ENCODE measurements around the gene RAP1A.

The RAP1A gene

DNA sequence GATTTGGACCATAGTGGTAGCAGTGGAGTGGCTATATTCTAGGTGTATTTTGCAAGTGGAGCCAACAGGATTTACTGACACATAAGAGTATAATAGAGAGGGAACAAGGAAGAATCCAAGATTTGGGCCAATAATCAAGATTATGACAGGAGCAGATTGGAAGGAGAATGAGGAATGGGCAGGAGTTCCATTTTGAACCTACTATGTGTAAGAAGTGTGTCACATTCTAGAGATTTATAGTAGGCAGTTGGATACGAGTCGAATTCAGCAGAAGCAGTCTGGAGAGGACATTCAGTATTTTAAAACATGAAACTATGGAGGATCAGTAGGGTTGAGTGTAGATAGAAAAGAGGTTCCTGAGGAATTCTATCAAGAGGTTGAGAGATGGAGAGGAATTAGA is 97.9 kb downstream of the RAP1A start:
- DNase-seq (ENCODE audit: low read depth in 2 of 2), result no peak

DNA sequence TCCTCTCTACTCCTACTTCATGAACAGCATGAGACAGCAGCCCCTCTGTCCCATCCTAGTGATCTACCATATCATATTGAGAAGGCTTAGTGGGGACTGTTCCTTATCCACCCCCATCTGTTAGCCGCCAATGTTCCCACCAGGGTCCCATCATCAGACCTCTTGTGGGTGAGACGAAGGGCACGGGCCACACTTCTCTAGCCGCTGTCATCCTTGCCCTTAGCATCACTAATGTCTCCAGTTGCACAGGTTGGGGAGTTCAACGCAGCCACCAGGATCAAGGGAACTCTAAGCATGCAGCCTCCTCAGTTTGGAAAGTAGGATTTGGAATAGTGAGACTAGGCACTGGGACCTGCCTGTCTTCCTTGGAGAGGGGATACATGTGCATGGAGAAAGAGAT is 99.5 kb downstream of the RAP1A start:
- no peak for DNase-seq (ENCODE audit: low read depth in 2 of 2)

GRCh38 chr1:111719674-111720132 is 100.1 kb downstream of the RAP1A start:
- no peak for DNase-seq (ENCODE audit: low read depth in 2 of 2)

- no peak for DNase-seq (ENCODE audit: low read depth in 2 of 2)
These were observed 100.8 kb downstream of the RAP1A start for GRCh38 chr1:111720274-111720976.

DNA sequence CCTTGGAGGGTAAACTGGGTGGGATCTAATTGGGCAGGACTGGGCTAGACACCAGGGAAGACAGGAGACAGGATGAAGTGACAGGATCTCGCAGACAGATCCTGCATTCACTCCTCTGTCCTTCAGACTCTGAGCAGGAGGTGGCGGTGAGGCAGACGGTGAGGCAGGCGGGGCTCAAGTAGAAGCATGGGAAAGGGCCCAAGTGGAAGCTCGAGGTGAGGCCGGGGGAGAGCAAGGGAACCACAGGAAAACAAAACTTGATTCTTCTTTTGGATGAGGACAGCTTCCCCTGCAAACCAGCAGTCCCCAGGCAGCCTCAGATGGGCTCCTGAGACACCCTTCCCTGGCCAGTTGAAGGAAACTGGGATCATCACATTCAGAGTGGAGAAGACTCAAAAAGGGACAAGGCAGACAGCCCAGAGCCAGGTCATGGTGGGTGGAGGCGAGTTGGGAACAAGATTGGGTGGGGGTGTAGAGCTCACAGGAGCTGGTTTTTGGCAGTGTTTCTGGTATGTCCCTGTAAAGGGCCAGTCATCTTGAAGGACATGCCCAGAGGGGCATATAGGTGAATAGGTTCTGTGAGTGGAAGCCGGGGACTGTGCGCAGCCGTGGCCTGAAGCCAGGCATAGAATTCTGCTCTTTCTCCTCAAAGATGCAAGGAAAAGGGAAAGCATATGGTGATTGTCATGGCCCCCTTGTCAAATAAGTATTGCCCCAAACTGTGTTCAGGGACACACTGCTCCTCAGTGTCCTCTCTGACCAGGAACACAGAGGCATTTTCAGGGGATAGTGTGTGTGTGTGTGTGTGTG is 101.6 kb downstream of the RAP1A start:
- no peak for DNase-seq (ENCODE audit: low read depth in 2 of 2)

DNA sequence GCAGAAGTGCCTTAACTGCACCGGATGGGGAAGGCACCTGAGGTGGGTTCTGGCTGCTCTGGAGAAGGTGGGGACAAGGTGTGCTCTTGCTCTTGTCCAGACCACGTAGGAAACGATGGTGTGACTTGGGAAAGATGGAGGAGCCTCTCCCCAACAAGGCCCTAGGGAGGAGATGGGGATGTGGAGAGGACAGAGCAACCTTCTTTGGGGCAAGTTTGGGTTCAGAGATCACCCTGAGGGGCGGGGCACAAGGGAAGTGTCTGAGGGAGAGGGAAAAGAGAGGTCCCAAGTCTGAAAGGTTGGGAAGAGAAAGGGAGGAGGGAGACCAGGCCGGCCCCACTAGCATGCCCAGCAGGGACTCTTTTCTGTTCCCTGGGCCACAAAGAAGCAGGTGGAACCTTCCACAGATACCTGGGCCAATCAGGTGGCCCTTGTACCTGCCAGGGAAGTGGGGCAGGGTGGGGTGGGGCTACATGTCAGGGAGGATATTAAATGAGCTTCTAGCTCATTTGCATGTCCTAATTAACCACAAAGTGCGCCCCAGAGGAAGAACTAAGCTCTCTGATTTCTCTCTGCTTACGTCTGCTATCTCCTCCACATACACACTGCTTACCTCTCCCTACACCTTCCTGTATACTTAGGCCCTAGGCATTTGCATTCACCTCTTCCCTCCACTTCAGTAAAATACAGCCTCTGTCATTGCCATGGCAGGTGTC is 103.7 kb downstream of the RAP1A start:
- no peak for DNase-seq (ENCODE audit: low read depth in 2 of 2)

- no peak for DNase-seq (ENCODE audit: low read depth in 2 of 2)
These were observed 104.3 kb downstream of the RAP1A start for GRCh38 chr1:111723871-111724270.

DNA sequence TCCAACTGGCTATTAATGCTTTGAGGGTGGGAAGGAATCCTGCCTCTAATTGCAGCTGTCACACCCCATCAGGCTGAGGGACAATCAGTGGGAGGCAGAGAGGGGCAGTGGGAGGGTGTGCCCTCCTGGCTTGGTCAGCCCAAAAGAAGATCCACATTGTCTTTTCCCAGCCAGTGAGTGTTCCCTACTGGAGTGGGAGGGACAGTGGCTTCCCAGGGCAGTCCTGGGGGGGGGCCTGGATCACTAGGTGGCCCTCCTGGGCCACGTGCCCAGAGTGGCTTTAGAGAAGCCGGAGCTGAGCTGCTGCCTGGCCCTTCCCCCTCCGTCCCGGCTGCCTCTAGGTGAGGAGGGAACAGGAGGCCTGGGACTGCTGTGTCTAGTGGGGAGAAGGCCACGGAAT is 105.6 kb downstream of the RAP1A start:
- no peak for DNase-seq (ENCODE audit: low read depth in 2 of 2)

- no peak for DNase-seq (ENCODE audit: low read depth in 2 of 2)
These were observed 107.5 kb downstream of the RAP1A start for GRCh38 chr1:111727056-111727455.

GRCh38 chr1:111729271-111729921 is 109.8 kb downstream of the RAP1A start:
- no peak for DNase-seq (ENCODE audit: low read depth in 2 of 2)

DNA sequence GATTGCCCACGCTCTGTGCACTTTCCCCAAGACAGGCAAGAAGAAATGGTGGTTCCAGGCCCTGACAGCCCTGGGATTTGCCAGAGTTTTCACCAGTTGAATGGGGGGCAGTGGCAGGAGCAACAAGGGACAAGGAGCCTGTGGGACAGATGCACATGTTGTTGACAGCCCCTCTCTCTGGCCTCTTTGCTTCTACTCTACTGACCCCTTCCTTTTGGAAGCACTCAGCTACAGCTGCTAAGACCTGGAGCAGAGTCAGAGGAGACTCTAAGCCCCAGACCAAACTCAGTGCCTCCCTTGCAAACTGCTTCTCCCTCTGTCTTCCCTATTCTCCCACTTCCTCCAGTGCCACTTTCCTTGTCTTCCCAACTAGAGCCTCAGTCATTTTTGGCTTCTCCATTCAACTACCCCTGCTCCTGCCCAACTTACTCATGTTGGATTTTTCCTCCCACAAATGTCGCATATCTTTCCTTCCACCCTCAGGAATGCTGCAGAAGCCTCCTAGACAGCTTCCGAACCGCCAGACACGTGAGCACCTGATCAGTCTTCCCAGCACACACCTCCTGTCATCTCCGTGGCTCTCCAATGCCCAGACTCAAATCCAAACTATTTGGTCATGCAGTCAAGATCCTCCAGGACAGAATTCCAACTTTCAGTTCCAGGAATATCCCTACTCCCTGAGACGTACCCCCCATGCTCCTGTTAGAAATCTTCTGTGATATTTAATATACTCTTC is 110.5 kb downstream of the RAP1A start:
- no peak for DNase-seq (ENCODE audit: low read depth in 2 of 2)

GRCh38 chr1:111730706-111731105 is 111.1 kb downstream of the RAP1A start:
- DNase-seq (ENCODE audit: low read depth in 2 of 2), result no peak

DNA sequence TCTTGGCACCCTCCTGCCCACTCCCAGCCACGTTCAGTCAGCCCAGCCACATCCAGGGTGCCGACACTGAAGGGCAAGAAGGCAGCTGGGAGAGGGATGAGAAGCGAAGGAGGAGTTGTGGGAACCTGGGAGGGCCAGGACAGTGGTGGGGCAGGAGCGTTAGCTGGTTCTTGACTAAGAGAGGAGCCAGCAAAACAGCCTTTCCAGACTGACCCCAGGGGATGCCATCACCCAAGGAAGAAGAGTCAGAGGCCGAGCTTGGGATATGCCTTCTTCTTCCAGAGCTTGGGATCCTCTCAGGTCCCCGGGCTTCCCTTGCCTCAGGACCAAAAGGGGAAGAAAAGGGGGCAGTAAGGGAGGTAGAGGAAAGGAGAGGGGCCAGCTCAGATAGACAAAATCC is 112.4 kb downstream of the RAP1A start:
- no peak for DNase-seq (ENCODE audit: low read depth in 2 of 2)

DNA sequence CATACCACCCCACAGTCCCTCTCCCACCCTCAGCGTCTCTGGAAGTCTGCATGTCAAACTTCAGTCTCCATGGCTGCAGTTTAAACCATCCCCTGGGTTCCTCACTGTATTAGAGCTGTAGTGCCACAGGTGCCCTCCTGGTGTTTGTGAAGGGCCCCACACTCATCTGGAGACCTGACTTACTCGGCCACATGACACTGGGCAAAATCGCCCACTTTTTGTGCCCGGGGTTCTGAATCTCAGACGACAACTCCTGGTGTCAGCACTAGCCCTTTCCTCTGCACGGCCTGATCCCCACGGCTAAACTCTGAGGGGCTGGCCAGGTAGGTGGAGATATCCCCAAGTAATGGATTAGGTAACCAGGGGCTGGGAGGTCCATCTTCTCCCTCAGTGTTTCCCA is 113.1 kb downstream of the RAP1A start:
- DNase-seq (ENCODE audit: low read depth in 2 of 2), result no peak

DNA sequence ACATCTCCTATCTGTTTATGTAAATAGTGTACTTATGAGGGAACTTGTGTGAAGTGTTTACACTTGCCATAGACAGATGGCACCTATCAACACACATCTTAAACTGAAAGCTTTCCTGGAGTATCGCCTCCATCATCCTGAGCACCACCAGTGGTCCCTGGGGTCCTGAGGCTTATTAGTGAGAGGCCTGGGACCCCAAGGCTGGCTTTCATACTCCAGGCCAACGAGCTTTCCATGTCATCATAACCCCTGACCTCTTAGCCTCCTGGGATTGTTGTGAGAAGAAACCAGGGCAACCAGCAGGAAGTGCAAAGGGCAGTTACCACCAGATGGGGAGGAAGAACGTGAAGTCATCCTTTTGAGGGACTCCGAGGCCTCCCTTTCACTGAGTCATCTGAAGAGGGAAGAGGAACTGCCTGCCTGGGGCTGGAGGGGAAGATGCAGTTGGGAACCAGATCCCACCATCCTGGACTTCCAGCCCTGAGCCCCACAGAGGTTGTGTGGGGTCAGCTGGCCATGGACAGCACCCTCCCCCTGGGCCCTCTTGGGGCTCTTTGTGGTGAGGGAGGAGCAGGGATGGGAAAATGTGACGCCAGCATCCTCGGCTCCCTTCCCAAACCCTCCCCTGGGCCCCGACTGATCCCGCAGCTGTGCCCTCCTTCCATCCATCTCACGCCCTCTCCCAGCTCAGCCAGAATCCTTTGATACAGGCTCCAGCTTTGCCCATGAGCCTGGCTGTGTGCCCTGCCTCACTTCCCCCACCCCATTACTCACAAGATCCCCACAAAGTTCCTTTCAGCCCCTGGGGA is 113.8 kb downstream of the RAP1A start:
- DNase-seq (ENCODE audit: low read depth in 2 of 2), result no peak

GRCh38 chr1:111733992-111734341 is 114.4 kb downstream of the RAP1A start:
- no peak for DNase-seq (ENCODE audit: low read depth in 2 of 2)

GRCh38 chr1:111734426-111734825 is 114.8 kb downstream of the RAP1A start:
- DNase-seq (ENCODE audit: low read depth in 2 of 2), result no peak

DNA sequence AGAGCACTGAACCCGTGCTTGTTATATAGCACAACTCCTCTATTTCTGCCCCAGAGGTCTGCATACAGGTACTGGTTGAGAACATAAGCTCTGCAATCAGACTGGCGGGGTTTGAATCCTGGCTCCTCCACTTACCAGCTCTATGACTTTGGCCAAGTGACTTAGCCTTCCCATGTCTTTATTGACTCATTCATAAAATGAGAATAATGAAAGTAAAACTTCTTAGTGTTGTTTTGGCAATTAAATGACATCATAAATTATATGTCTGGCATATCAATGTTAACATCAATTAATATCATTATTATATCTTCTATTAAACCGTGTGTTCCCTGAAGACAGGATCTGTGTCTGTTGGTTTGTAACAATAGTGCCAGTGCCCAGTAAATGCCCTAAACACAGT is 115.3 kb downstream of the RAP1A start:
- no peak for DNase-seq (ENCODE audit: low read depth in 2 of 2)

- DNase-seq (ENCODE audit: low read depth in 2 of 2), result no peak
These were observed 115.7 kb downstream of the RAP1A start for GRCh38 chr1:111735321-111735720.

DNA sequence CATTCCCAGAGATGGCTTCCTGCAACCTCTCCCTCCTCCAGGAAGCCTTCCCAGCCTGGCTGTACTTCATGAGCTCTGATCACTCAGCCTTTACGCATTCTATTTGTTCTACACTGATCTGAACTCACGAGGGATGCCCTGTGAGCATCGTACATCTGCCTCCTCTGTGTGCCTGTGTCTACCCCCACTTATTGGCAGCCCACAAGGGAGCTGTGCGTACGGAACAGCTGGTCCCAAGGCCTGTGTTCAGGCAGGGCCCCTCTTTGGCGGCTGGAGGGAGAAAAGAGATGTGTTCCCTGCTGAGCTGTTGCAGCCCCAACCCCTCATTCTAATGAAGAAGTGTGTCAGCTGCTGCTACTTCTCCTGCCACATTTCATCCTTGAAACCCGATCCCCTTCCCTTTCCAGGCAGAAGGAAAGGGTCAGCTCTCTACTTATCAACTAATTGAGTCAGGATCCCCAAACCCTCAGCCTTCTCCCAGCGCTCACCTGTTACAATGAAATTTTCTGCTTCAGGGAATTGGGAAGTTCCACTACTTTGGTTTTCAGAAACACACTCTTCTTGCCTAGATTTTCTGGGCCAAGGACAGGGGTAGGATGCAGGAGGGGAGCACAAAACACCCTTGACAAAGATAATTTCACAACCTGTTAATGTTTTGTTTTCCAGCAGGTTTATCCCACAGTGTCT is 116.4 kb downstream of the RAP1A start:
- DNase-seq (ENCODE audit: low read depth in 2 of 2), result no peak
